Prostate gland (tissue), 2 donors: ENCODE results near the gene ACYP2.
"Not testable (repeated sequence)": the region's sequence is repeated elsewhere in the genome, so short reads cannot be mapped to it uniquely, and the experiment has no call there.

Experiments used
- POLR2A ChIP-seq: fragments of 450-650 bp; IDR thresholded peaks from one replicate; pipeline ENCODE4 v1.6.1; 2016; ENCODE audit warnings: antibody characterized with exemption, mild to moderate bottlenecking
- POLR2AphosphoS5 ChIP-seq: sonication (generic); formaldehyde crosslinking; IDR thresholded peaks from one replicate; pipeline ENCODE4 v1.6.1; 2017; ENCODE audit warnings: antibody characterized with exemption
- TF ChIP-seq, protein P1 (sequence below), 4 experiments: fragments of 200-600 bp in 2 of 4; fragments of 450-650 bp in 2 of 4; sonication (generic) in 2 of 4; IDR thresholded peaks; 1 replicate in 3 of 4; 2 replicates in 1 of 4; pipeline ENCODE4 v1.5.1; 2016 to 2019; ENCODE audit warnings: antibody characterized with exemption in 4 of 4, mild to moderate bottlenecking in 2 of 4, moderate library complexity in 2 of 4

DNA sequence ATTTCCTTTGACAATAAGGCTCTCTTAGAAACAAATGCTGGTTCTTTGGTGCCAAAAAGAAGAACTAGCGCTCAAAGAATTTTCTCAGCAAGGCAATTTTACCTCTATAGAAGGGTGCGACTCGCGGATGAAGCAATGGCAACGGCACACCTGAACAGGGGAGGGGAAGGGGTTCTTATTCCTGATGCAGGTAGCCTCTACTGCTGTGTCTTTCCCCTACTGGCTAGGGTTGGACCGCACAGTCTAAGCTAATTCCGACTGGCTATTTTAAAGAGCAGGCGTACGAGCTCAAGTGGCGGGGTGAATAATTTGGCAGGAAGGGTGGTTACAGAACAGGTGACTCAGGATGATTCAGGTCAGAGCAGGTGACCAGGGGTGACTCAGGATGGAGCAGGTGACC lies 1.2 kb downstream of the ACYP2 start:
- not testable (repeated sequence) for TF ChIP-seq POLR2A, POLR2AphosphoS5
- TF ChIP-seq, protein P1, sequence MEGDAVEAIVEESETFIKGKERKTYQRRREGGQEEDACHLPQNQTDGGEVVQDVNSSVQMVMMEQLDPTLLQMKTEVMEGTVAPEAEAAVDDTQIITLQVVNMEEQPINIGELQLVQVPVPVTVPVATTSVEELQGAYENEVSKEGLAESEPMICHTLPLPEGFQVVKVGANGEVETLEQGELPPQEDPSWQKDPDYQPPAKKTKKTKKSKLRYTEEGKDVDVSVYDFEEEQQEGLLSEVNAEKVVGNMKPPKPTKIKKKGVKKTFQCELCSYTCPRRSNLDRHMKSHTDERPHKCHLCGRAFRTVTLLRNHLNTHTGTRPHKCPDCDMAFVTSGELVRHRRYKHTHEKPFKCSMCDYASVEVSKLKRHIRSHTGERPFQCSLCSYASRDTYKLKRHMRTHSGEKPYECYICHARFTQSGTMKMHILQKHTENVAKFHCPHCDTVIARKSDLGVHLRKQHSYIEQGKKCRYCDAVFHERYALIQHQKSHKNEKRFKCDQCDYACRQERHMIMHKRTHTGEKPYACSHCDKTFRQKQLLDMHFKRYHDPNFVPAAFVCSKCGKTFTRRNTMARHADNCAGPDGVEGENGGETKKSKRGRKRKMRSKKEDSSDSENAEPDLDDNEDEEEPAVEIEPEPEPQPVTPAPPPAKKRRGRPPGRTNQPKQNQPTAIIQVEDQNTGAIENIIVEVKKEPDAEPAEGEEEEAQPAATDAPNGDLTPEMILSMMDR (IDR thresholded peaks at IDR 0.05) = not testable (repeated sequence)
